DND-41 (cell line): ENCODE data around the gene MYADML2.

ENCODE experiments used
- CTCF ChIP-seq: IDR thresholded peaks from 2 replicates; pipeline ENCODE4 v1.5.1; 2012; ENCODE audit warnings: borderline replicate concordance, low read length, moderate library complexity, mild to moderate bottlenecking; ENCODE audit not compliant: poor library complexity, severe bottlenecking; ENCODE audit errors: extremely low read depth
- EZH2 ChIP-seq: IDR thresholded peaks from 3 replicates; pipeline ENCODE4 v1.6.1; 2012; ENCODE audit warnings: borderline replicate concordance, low read depth, mild to moderate bottlenecking, moderate library complexity, low read length, inconsistent platforms; ENCODE audit not compliant: severe bottlenecking

- peak; percentile 30 for TF ChIP-seq CTCF
- TF ChIP-seq EZH2: no peak
Observed at GRCh38 chr17:81961087-81961511, 14.1 kb upstream of the MYADML2 start, which contains the start of gene NOTUM.
